GM21390 (cell line): Measurements from ENCODE around the gene NADSYN1.

Experiments used
- ATAC-seq: cut with Tn5 transposase; IDR thresholded peaks from one replicate; pipeline ENCODE4 v1.9.1; 2021; ENCODE audit not compliant: unreplicated experiment

The NADSYN1 gene

DNA sequence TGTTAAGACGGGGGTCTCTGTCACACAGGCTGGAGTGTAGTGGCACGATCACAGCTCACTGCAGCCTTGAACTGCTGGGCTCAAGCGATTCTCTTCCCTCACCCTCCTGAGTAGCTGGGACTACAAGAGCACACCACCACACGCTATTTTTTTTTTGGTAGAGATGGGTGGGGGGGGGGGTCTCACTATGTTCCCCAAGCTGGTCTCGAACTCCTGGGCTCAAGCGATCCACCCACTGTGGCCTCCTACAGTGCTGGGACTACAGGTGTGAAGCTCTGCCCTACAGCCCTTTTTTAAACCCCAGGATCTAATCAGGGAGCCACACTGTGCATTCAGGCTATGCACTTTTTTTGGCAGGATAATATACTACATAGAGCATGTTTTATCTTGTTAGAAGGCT, 3.4 kb upstream of the NADSYN1 start:
- no peak for ATAC-seq

GRCh38 chr11:71450507-71450906, 2.5 kb upstream of the NADSYN1 start:
- ATAC-seq, result no peak

DNA sequence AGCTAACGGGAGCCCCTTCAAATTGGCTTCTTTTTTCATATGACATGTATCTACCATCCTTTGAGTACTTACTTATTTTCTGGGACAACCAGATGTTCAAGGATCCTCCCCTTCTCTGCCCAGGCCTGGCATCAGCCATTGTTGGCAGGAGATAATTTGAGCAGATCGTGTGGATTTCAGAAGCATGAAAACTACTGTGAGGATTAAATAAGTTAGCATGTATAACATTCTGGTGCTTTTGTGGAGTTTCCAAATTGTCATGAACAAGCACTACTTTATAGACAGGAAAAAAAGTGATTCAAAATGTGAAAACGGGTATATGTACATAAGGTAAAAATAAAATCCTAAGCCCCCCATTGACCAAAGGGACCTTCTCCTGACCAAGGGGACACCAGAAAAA, 2.1 kb upstream of the NADSYN1 start:
- ATAC-seq, result no peak

DNA sequence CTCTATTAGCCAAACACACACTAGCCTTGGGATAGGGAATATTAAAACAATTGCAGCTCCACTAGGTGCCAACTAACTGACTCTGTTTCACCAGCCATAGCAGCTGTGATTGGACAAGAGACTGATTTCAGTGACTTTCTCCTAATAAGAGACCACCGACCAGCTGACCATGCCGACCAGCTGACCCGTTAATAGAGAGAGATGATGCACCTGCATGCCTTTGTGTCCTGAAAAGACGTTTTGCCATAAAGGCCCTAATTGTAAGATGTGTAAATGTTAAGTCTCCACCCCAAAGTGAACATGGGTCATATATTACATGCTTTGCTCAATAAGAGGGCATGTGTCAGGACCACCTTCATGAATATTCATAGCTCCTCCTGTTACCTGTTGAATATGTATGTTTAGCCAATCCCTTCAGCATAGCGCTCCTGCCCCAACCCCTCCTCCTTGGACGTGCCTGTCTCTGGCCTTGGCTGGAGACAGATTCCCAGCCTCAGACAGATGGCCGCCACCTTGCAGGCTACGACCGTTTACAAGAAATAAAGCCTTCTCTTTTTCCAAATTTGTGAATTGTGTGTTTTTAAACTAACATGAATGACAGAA, 1.3 kb upstream of the NADSYN1 start:
- ATAC-seq, result no peak

DNA sequence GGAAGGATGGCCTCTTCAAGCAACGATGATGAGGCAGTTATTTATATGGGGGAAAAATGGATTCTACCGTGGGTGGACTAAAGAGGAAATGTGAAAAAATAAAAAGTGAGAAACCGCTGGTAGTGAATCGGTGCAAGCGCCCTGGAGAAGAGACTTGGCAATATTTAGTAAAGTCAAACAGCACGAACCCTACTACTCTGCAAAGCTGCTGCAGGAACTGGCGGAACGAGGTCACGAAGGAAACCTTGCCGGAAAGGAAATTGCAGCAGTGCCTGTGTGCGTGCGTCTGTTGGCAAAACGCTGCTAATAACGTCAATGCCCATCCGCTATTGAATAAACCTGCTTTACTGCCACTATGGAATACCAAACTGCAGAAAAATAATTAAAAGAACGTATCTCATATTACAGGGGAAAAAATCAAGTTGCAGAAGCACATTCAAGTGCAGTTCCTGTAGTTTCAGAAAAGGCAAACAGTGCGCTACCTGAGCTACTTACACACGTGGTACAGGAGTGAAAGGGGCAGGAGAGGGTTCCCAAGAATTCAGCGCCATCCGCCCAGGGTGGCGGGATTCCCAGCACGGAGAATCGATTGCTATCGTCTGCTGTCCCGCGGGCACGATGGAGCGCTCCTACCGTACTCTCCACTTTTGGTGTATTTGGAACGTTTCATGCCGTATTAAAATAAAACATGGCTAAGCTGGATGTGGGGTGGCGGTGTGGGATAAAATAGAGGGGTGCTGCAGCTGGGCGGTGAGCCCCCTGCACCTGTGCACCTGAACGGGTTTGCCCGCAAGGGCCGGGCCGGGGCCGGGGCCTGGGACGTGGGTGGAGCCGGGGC, 585 bp upstream of the NADSYN1 start:
- ATAC-seq, result peak; percentile 1

- no peak for ATAC-seq
Observed at GRCh38 chr11:71453918-71454304, 908 bp downstream of the NADSYN1 start.

GRCh38 chr11:71454470-71455113, 1.6 kb downstream of the NADSYN1 start:
- ATAC-seq, result no peak

- ATAC-seq, result no peak
Observed at GRCh38 chr11:71456294-71456693, 3.3 kb downstream of the NADSYN1 start.

- ATAC-seq, result no peak
Observed at GRCh38 chr11:71456831-71457230, 3.8 kb downstream of the NADSYN1 start.

DNA sequence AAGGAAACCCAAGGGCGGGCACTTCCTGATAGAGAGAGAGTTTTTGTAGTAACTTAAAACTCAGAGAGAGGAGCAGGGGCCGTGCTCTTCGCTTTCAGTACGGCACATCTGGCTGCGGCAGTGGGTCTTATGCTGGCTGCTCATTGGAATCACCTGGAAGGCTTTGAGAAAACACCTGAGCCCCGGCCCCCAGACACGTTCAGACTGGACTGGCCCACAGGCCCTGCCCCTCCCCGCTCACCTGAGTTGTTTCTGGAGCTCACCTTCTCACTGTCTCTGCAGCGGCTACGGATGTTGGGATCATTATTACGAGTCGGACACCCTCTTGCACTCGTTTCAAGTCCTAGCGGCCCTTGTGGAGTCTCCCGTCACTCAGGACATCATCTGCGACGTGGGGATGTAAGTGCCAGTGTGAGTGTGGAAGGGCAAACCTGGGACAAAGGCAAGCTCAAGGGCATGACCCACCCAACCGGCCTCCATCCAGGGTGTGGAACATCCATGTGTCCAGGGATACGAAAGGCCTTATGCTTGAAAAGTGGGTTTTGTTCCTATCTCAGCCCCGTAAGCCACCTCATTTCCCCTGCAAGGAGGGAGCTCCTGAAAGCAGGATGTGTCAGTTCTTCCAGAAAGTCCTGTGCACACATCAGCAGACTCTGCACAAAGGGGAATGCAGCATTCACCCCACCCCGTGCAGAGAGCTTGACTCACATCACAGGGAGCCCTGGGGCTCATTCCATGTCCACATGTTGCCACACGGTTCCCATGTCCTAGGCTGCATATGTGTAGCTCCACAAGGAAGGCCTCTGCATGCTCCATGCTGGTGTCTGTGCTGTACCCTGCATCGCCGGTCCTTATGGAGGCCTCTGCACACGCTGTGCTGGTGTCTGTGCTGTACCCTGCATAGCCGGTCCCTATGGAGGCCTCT, 5.4 kb downstream of the NADSYN1 start:
- ATAC-seq, result no peak

- ATAC-seq, result no peak
Observed at GRCh38 chr11:71459076-71459766, 6.2 kb downstream of the NADSYN1 start.

DNA sequence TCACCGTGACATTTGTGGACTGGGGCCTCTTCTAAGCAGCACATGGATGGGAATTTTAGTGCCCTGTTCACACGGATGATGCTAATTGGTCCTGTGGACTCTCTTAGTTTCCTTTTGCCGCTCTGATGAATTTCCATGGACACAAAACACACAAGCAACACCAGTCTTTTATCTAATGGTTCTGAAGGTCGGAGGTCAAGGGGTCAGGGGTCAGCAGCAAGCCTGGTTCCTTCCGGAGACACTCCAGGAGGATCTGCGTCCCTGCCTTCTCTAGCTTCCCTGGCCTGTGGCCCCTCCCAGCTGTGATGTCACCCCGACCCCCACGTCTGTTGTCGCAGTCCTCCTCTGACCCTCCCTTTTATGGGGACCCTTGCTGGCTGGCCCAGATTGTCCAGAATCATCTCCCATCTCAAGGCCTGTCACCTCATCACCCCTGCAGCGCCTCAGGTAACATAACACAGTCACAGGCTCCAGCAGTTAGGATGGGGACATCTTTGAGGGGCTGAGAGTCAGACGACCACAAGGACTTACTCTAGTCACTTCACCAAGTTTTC, 6.8 kb downstream of the NADSYN1 start:
- ATAC-seq, result no peak

DNA sequence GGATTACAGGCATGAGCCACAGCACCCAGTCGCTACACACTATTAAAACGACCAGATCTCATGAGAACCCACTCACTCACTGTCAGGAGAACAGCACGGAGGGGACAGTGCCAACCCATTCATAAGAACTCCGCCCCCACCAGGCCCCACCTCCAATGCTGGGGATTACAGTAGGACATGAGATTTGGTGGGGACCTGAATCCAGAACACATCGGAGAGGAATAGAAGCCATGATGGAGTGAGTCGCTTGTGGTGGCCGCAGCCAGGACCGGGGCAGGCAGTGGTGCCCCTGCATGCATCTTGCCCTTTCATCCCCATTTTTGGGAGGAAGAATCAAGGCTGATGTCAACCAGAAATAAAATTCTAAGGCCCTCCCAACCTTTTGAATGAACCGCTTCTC, 8.7 kb downstream of the NADSYN1 start:
- no peak for ATAC-seq

GRCh38 chr11:71462726-71463125, 9.7 kb downstream of the NADSYN1 start:
- no peak for ATAC-seq

- no peak for ATAC-seq
Observed at GRCh38 chr11:71463331-71464211, 10.6 kb downstream of the NADSYN1 start.

- no peak for ATAC-seq
Observed at GRCh38 chr11:71465054-71465453, 12.1 kb downstream of the NADSYN1 start.

DNA sequence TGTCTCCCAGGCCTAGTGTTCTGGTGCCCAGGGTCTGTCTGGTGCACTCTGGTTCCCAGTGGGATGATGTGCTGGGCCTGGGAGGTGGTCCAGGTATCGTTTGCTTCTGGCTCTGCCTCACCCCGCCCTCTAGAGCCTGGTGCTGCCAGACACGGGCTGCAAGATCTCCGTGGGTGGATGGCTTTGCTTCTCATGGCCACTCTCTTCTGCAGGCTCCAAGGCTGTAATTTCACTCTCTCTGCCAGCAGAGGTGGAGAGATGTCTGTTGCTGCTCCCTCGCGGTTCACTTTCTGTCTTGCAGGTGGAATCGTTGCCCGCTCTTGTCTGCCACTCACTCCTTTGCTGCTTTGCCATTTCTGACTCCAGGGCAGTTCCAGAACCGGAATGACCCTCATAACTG, 13.4 kb downstream of the NADSYN1 start:
- no peak for ATAC-seq

DNA sequence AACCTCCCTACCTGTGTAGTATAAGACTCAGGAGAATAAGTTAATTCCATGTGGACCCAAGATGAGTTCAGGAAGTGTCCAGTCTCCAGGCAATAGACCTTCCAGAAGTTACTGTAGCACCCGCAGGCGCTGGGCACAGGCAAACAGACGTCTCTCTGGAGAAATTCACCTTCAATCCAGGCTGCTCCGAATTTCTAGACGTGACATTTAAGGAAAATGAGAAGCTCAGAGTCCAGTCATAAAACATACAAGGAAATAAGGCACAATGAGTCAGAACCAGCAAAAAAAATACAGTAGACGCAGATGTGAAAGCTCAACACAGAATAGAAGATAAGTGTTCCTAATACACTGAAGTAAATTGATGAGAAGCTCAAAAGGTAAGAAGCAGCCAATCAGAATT, 14.2 kb downstream of the NADSYN1 start:
- ATAC-seq, result no peak

DNA sequence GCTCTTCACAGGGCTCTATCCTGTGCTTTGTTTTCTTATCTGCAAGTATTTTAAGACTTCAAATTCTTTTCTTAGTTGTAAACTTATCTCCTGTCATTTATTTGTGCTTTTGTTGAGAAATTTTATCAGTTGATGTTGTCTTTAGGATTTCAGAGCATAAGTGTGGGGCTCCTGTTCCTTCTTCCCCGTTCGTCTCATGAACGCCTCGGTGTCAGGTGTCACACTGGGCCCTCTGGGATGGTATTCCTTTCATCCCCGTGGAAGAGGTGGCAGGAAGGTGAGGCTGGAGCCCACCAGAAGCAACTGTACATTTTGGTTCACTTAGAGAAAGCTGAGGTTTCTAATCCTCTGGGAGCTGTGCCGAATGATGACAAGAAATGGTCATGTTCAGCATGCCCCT, 17.9 kb downstream of the NADSYN1 start:
- ATAC-seq, result no peak
